ENCODE data around the gene ASRGL1. TPM values are rescaled to one million over a fixed set of nuclear protein-coding genes. Genes with fewer than 3 reads are reported as not detected.

Gene ASRGL1
- total and polyA plus RNA-seq, 2 of the 13 experiments (the other 11 are each of a cell fraction or from before 2014, with no cell fraction given) = 50.8 to 97.5 TPM

DNA sequence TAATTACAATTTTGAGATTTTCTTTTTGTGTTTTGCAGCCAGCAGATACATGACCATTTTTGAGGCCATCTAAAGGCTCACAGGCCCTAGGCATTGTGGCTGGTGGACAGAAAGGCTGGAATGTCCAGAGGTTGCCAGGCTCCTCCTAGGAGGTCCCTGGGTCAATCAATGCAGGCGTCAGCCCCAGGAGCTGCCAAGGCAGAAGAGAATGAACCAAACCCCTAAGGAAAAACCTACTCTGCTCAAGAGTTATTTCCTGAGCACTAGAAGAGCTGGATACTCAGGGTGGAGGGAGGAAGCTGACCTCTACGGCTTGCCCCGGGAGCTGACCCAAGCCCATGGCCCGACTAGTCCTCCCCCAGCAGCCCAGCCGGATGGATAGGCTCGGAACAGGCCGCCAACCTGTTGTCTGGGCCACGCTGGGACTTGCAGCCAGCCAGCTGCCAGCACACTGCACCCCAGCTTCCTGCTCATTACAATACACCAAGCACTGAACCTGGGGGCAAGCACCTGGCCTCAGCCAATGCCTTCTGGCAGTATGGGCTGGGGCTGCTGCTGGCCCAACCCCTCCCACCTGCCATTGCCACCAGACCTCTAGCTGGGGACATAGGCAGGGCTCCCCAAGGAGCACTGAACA, 75.9 kb downstream of the ASRGL1 start (continued):
- TF ChIP-seq, protein P1, sequence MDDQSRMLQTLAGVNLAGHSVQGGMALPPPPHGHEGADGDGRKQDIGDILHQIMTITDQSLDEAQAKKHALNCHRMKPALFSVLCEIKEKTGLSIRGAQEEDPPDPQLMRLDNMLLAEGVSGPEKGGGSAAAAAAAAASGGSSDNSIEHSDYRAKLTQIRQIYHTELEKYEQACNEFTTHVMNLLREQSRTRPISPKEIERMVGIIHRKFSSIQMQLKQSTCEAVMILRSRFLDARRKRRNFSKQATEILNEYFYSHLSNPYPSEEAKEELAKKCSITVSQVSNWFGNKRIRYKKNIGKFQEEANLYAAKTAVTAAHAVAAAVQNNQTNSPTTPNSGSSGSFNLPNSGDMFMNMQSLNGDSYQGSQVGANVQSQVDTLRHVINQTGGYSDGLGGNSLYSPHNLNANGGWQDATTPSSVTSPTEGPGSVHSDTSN (CRISPR knock-in tag; IDR thresholded peaks at IDR 0.05; ENCODE audit: borderline replicate concordance) = no peak
- no peak for TF ChIP-seq MED8 (CRISPR knock-in tag; IDR thresholded peaks at IDR 0.05; ENCODE audit: insufficient replicate concordance)
- TF ChIP-seq, protein P2, sequence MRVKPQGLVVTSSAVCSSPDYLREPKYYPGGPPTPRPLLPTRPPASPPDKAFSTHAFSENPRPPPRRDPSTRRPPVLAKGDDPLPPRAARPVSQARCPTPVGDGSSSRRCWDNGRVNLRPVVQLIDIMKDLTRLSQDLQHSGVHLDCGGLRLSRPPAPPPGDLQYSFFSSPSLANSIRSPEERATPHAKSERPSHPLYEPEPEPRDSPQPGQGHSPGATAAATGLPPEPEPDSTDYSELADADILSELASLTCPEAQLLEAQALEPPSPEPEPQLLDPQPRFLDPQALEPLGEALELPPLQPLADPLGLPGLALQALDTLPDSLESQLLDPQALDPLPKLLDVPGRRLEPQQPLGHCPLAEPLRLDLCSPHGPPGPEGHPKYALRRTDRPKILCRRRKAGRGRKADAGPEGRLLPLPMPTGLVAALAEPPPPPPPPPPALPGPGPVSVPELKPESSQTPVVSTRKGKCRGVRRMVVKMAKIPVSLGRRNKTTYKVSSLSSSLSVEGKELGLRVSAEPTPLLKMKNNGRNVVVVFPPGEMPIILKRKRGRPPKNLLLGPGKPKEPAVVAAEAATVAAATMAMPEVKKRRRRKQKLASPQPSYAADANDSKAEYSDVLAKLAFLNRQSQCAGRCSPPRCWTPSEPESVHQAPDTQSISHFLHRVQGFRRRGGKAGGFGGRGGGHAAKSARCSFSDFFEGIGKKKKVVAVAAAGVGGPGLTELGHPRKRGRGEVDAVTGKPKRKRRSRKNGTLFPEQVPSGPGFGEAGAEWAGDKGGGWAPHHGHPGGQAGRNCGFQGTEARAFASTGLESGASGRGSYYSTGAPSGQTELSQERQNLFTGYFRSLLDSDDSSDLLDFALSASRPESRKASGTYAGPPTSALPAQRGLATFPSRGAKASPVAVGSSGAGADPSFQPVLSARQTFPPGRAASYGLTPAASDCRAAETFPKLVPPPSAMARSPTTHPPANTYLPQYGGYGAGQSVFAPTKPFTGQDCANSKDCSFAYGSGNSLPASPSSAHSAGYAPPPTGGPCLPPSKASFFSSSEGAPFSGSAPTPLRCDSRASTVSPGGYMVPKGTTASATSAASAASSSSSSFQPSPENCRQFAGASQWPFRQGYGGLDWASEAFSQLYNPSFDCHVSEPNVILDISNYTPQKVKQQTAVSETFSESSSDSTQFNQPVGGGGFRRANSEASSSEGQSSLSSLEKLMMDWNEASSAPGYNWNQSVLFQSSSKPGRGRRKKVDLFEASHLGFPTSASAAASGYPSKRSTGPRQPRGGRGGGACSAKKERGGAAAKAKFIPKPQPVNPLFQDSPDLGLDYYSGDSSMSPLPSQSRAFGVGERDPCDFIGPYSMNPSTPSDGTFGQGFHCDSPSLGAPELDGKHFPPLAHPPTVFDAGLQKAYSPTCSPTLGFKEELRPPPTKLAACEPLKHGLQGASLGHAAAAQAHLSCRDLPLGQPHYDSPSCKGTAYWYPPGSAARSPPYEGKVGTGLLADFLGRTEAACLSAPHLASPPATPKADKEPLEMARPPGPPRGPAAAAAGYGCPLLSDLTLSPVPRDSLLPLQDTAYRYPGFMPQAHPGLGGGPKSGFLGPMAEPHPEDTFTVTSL (CRISPR knock-in tag; IDR thresholded peaks at IDR 0.05; ENCODE audit: borderline replicate concordance) = no peak

DNA sequence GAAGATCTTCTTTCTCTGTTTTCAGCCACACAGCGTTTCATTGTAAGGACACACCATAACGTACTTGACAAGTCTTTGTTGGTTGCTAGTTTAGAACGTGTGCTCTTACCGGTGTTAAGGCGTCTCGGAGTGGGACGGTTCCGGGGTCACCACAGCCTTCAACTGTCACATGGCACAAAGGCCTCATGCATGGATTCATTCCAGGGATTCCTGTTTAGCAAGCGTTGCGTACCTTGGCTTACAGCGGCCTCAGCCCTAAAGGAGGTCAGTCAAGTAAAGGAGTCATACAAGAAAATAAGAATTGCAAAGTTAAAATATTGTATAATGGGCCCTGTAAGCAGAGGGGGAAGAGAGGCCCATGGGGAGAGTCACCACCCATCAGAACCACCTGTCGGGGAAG, 79.3 kb downstream of the ASRGL1 start:
- Histone ChIP-seq H3K9ac (ENCODE audit: insufficient read depth, low read depth, low read length) (no peak overlapping the region), H3K9me3 (ENCODE audit: low read length) (no peaks in the 10 kb centered on the region), H3K27me3 (ENCODE audit: control insufficient read depth in 1 of 2, insufficient read depth in 2 of 2, low read length in 2 of 2) (peaks cover 0 to 28% of the 10 kb centered on the region in 2 experiments; a peak in 3 of 5 replicates), H3K4me1 (ENCODE audit: insufficient read depth, low read length) (peaks cover 9% of the 10 kb centered on the region; the same call in 1 of the 2 replicates), H3K27ac (ENCODE audit: extremely low read length, insufficient read depth, low read length) (no peak overlapping the region), H3K4me2 (ENCODE audit: low read depth, low read length) (peak overlapping the region; percentile 35; the same call in 1 of the 2 replicates), H3K79me2 (ENCODE audit: insufficient read depth, low read length) (no peaks in the 10 kb centered on the region), H4K20me1 (ENCODE audit: insufficient read depth, low read length) (no peaks in the 10 kb centered on the region), H3K36me3 (replicated peaks in 1 of 2; ENCODE audit: control insufficient read depth in 1 of 2, insufficient read depth in 2 of 2, low read length in 2 of 2) (no peaks in the 10 kb centered on the region), H2AFZ (ENCODE audit: low read length) (no peak overlapping the region), H3K4me3 (replicated peaks in 1 of 3; ENCODE audit: insufficient read depth in 1 of 3, low read depth in 2 of 3, low read length in 3 of 3) (no peak overlapping the region)
- CTCF ChIA-PET (ENCODE audit: low intra/inter-chr PET ratio, low total read pairs) = no interaction called here
- peak; percentile 37; the same call in 2 of the 3 replicates for ATAC-seq
- DNase-seq (ENCODE audit: low spot score) = no peak
- 23% methylated on average over 12 of the region's 12 CpGs for WGBS (ENCODE audit: low lambda C conversion rate)
- no TSS peak for BruUV-seq (replicated peaks)
- POLR2A ChIA-PET = no interaction called here
- intact Hi-C loops (cut with micrococcal nuclease; ENCODE audit: unreplicated experiment) (no loop called here), in situ Hi-C loops (cut with HindIII; ENCODE audit: extremely low pct_ligation_motif_present, low pct_unique_long_range_greater_than_20kb) (no loop called here)
- FAIRE-seq = no peak
- TF ChIP-seq TEAD3 (CRISPR knock-in tag; optimal IDR thresholded peaks at IDR 0.05; ENCODE audit: borderline replicate concordance) (peak; percentile 72), SMAD1 (CRISPR knock-in tag; IDR thresholded peaks at IDR 0.05; ENCODE audit: borderline replicate concordance, low read depth) (no peak)

Measured in HepG2 (cell line).